ENCODE measurements around the gene SMIM14.
"Not testable (repeated sequence)": the region's sequence is repeated elsewhere in the genome, so short reads cannot be mapped to it uniquely, and the experiment has no call there.

SMIM14 gene

DNA sequence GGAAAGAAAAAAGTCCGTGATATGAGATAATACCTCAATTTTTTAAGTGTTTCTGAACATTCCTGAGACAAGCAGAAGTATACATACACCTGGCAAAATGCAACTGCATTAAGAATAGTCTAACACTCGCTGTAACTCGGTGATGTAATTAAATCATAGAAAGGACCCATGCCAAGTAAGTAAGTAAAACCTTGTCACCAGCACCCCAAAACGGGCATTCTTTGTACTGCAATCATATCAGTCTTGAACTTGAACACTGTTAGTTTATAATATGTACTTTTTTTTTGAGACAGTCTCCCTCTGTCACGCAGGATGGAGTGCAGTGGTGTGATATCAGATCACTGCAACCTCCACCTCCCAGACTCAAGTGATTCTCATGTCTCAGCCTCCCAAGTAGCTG is 47.4 kb downstream of the SMIM14 start:
- no peak for DNase-seq

DNA sequence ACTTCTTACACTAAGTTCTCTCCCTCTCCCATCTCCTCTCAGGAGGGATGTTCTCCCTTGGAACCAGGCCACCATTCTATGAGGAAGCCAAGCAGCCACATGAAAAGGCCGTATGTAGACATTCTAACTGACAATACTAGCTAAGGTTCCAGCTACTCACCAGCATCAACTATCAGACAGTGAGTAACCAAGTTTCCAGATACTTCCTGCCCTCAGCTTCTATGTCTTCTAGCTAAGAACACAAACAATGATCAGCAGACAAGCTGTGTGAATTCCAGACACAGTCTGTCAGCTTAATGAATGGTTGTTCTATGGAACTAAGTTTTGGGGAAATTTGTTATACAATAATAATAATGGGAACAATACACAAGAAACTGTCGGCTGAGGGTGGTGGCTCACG is 50.8 kb downstream of the SMIM14 start:
- DNase-seq, result no peak

DNA sequence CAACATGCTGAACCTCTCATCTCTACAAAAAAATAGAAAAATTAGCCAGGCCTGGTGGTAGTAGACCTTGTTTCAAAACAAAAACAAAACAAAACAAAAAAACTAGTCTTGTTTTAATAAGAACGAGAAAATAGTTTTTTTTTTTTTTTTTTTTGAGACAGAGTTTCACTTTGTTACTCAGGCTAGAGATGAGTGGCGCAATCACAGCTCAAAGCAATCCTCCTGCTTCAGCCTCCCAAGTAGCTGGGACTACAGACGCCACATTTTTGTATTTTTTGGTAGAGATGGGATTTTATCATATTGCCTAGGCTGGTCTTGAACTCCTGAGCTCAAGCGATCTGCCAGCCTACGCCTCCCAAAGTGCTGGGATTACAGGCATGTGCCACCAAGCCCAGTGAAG is 63.7 kb downstream of the SMIM14 start:
- DNase-seq, result no peak

DNA sequence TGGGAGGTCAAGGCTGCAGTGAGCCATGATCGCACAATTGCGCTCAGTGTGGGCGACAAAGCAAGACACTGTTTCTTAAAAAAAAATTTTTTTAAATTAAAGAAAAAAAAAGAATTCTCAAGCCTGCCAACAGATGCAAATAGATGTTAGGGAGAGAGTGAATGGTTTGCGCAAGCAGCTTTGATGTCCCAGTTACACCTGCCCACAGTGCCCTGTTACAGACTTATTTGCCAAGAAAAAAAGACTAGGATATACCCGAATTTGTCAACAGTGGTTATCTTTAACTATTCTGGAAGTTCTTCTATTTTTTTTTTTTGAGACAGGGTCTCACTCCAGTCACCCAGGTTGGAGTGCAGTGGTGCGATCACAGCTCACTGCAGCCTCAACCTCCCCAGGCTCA is 67.2 kb downstream of the SMIM14 start:
- DNase-seq, result no peak

DNA sequence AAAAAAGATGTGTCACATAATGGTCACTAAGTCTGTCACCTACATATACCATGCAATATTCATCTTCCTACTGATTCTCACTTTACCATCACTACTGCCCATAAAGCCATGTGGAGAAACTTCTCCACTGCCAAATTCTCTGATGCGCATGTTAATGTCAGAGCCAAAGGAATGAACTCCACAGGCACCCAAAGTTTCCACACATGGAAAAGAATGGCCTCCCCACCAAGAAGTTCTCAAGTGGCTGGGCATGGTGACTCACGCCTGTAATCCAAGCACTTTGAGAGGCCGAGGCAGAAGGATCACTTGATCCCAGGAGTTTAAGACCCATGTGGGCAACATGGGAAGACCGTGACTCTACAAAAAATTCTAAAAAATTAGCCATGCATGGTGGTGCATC is 67.6 kb downstream of the SMIM14 start:
- no peak for DNase-seq

DNA sequence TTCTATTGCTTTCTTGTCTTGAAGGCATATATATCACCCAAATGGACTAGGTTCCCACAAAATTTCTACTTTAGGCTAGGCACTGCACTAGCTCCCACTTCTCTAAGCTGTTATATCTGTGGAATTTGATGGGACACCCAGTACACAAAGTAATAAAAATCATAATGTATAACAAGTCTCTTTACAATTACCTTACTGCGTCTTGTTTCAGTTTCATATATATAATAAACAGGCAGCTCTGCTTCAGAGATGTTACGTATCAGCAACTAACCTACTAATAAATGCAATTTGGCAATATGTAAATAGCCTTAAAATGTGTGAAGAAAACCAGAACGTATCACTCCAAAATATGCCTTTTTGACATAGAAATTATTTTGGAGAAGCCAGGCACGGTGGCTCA is 69.5 kb downstream of the SMIM14 start:
- DNase-seq, result no peak

DNA sequence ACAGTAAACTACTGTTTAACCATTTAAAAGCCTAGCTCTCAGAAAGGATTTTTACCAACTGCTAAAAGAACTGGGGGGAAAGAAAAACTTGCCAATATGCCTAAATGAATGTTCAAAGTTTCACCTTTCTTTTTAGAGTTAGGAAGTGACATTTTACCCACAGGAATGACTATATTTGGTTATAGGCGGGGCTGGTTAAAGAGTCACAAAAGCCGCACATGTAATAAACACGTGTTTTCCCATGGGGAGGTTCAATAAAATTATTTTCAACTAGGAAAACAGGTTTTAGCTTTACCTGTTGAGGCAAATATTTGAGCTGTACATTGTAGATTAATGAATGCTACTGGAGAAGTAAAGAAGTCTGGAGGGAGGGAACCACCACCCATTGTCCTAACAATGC is 69.9 kb downstream of the SMIM14 start:
- no peak for DNase-seq

DNA sequence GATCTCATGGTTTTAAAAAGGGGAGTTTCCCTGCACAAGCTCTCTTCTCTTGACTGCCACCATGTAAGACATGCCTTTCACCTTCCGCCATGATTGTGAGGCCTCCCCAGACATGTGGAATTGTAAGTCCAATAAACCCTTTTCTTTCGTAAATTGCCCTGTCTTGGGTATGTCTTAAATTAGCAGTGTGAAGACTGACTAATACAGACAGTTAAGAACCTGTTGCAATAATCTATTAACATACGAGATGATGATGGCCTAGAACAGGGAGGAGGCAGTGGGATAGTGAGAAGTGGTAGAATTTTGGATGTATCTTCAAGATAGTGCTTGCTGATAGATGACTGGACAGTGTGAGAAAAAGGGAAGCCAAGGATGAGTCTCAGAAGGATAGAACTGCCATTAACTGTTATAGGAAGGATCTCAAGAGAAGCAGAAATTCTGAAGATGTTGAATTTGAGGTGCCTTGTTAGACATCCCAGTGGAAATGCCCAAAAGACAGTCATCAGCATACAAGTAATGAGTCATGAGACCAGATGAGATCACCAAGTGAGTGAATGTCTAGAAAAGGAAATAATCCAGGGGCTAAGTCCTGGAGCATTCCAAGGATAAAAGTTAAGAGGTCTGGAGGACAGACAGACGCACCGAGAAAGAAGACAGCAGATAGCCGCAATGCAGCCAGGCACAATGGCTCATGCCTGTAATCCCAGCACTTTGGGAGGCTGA is 72.6 kb downstream of the SMIM14 start:
- DNase-seq, result no peak

DNA sequence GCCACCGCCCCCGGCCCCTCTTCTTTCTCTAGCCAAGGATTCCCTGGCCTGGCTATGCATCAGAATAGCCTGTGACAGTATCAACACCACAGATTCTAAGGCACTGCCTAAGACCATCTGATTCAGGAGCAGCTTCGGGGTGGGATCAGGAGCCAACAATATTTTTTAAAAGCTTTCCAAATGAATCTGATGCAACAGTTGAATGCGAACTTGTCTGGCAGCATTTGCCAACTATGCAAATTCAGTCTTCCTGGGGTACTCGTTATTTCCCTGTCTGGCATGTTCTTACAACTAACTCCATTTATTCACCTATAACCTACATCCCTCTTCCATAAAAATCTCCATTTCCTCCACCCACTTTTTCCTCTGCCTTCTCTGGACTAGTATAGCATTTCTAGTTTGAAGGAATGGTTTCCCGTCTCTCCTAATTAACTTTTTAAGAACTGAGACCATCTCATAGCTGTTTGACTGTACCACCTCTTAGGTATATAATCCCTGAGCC is 75.3 kb downstream of the SMIM14 start:
- no peak for DNase-seq

DNA sequence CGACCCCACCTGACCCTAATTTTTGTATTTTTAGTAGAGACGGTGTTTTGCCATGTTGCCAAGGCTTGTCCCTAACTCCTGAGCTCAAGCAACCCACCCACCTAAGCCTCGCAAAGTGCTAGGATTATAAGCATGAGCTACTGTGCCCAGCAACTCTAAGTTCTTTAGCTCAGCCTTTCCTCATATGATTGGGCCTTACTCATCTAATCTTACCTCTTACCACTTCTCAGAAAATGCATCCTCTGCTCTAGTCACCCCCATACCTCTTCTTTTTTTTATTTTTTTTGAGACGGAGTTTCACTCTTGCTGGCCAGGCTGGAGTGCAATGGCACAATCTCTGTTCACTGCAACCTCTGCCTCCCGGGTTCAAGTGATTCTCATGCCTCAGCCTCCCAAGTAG is 75.9 kb downstream of the SMIM14 start:
- no peak for DNase-seq

DNA sequence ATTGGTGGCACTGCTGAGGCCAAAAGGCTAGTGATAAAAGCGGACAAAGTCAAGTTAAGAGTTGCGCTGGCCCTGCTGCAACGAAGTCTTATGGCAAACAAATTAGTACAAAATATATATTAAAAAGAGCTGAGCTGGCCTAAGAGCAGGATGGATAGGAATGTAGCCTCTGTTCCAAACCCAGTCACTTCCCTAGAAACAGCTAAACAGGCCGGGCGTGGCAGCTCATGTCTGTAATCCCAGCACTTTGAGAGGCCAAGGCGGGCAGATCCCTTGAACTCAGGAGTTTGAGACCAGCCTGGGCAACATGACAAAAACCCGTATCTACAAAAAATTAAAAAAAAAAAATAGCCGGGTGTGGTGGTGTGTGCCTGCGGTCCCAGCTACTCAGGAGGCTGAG is 79.0 kb downstream of the SMIM14 start:
- no peak for DNase-seq

DNA sequence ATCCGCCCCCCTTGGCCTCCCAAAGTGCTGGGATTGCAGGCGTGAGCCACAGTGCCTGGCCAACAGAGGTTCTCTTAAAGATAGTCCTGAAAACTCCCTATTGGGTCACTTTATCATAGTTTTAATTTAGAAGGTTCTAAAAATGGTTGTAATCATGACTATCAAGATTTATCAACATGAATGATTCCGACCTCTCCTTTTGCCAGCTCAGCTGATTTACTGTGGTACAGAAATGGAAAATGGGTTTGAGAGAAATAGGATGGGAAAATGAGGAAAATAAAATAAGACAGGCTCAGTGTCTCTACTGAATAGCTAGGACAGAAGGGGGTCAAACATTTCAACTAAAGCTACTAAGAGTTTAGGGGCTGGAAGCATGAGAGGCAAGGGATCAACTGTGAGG is 83.2 kb downstream of the SMIM14 start:
- DNase-seq, result no peak

DNA sequence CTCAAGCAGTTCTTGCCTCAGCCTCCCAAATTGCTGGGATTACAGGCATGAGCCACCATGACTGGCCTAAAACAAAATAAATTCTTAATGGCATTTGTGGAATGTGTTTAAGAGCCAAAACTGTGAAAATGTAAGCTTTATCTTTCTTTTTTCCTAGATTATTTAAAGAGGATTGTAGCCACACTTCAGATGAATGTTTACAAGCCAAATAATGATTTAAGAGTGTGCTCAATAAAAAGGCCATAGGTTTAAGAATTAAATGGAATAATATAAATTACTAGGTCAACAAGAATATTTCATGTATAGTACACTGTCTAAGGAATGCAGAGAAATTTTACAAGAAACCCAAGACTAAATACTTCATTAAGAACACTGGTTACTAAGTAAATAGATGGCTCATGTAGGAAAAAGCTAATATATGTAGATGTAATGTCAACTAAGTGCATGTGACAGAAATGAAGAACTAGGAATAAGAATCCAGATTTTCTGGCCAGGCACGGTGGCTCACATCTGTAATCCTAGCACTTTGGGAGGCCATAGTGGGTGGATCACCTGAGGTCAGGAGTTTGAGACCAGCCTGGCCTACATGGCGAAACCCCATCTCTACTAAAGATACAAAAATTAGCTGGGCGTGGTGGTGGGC is 90.1 kb downstream of the SMIM14 start:
- DNase-seq, result no peak

DNA sequence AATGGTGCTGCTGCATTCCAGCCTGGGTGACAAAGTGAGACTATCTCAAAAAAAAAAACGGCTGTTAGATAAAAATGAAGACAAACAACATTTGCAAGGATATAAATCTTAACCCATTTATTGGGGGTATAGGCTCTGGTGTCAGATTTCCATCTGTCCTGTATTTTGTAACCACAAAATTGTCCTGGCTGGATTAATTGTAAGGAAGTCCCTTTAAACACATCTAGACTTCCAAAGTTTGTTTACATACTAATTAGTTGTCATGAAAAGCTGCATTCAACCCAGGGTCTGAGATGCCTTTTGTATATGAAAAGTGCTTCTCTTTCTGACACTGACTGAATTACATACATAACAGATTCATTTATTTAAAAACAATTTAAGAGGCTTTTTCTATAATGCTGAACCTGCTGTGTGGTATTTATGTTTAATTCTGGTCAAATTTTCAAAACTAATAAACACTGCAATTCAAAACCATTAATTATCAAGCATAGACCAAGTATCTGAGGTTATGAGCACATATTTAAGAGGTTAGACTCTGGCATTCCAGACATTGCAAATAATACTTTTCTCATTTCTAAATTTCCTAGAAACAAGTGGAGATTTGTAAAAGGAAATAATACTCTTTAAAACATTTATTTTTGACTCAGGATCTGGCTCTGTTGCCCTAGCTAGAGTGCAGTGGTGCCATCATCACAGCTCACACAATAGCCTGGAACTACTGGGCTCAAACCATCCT is 93.9 kb downstream of the SMIM14 start:
- no peak for DNase-seq

DNA sequence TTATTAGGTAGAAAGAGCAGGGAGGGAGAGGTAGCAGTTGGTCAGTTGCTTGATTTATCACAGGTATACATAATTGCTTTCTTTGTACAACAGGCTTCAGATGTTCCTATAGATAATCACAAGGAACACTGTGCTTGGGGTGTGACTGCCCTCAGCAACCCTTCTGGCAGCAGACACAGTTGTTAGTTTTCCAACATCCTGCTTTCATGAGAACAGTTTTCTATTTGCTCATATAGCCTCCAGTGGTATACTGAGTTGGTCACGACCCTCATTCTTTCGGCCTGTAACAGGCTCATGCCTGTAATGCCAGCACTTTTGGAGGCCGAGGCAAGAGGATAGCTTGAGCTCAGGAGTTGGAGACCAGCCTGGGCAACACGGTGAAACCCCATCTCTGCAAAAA is 94.6 kb downstream of the SMIM14 start:
- DNase-seq, result not testable (repeated sequence)

DNA sequence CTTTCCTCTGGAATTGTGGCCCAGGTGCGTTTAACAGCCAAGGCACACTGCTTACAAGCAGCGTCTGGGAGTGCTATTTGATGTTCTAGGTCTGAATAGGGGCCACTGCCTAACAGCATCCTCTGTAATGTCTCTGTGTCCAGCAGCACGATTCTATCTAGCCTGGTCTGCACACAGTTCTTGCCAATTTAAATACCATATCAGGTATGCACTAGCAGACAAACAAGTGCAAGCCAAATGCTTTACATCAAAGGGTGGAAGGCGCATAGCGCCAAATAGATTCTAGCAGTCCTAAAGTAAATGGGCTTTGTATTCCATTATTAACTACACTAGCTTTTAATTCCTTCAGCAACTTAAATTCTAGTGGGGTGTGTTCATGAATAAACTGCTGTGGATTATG is 95.6 kb downstream of the SMIM14 start:
- no peak for DNase-seq

DNA sequence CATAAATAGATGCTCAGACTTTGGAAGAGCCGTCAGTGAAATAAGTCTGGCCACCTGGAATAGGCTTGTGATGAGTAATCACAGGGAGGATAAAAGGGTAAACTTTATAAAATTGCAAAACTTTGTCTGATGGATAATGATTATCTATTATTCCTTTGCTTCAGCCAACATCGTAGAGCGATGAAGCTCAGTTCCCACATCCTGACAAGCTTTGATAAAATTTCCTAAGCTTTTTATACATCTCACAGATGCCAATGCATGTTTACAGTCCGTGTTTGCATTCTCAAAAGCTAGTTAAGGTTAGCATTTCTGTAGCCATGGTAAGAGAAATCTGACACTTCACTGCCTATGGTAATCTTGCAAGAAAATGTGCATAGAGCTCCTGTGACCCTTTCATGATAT is 96.1 kb downstream of the SMIM14 start:
- DNase-seq, result no peak

DNA sequence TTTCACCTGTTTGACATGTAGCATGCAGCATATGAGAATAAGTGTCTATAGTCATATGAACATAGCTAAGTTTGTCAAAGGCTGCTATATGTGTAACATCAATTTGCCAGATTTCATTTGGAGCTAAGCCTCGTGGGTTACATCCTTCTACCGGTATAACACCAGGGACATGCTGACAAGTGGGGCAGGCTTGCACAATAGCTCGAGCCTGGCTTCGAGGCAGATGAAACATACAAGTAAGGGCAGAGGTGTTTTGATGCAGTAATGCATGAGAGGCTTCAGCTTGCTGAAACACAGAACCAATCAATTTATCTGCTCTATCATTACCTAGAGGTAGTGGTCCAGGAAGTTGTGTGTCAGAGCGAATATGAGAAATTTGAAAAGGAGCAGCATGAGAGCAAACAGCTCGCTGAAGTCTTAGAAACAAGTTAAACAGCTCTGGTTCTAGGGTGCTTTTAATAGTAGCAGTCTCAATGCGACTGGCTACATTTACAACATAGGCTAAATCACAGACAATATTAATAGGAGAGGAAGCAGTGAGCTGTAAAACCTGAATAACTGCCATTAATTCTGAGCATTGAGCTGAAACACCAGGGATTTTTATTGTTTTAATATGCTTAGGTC is 96.6 kb downstream of the SMIM14 start:
- no peak for DNase-seq

DNA sequence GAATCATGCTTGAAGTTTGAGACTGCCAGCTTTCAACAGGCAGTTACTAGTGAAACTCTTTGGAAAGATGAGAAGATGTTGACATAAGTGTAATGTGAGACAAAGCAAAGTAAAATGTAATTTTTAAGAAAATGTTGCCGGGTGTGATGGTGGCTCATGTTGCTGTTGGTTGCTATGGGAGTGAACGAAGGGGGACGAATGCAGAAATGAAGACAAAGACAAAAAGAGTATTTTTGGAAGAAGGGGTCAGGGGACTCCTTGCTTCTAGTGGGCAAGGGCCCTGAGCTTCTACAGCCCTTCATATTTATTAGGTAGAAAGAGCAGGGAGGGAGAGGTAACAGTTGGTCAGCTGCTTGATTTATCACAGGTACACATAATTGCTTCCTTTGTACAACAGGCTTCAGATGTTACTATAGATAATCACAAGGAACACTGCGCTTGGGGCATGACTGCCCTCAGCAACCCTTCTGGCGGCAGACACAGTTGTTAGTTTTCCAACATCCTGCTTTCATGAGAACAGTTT is 99.5 kb downstream of the SMIM14 start:
- no peak for DNase-seq

DNA sequence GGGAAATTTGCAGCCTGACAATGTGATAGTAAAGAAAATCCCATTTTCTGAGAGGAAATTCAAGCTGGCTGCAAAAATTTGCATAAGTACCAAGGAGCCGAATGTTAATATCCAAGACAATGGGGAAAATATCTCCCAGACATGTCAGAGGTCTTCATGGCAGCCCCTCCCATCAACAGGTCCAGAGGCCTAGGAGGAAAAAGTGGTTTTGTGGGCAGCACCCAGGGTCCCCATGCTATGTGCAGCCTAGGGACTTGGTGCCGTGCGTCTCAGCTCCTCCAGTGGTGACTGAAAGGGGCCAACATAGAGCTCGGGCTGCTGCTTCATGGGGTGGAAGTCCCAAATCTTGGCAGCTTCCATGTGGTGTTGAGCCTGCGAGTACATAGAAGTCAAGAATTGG is 105.1 kb downstream of the SMIM14 start:
- no peak for DNase-seq

DNA sequence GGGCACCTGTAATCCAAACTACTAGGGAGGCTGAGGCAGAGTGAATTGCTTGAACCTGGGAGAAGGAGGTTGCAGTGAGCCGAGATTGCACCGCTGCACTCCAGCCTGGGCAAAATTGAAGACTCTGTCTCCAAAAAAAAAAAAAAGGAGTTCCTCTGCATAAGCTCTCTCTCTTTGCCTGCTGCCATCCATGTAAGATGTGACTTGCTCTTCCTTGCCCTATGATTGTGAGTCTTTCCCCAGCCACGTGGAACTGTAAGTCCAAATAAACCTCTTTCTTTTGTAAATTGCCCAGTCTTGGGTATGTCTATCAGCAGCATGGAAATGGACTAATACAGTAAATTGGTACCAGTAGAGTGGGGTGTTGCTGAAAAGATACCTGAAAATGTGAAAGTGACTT is 106.4 kb downstream of the SMIM14 start:
- not testable (repeated sequence) for DNase-seq

DNA sequence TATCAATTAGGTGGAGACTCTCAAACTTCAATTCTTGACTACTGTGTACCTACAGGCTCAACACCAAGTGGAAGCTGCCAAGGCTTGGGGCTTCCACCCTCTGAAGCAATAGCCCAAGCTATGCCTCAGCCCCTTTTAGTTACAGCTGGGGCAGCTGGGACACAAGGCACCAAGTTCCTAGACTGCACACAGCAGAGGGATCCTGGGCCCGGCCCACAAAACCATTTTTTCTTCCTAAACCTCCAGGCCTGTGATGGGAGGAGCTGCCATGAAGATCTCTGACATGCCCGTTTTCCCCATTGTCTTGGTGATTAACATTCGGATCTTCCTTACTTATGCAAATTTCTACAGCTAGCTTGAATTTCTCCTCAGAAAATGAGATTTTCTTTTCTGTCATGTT is 108.0 kb downstream of the SMIM14 start:
- no peak for DNase-seq

DNA sequence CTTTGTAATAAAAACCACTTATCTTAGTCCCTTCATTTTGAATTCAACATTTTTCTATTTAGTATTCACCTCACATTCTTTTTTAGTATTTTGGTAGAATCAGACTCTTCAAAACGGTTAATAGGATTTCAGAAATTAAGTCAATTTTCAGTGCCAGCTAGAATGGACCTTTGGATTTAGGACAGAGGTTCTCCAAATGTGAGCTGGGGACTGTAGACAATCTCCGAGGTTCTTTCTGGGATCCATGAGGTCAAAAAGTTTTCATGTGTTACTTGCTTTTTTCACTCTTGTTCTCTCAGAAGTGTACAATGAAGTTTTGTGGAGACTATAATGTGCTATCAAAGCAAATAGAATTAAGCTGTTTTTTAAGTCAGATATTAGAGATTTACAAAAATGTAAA is 109.1 kb downstream of the SMIM14 start:
- no peak for DNase-seq
